Measurements from ENCODE around the gene TNNC2. TPM values are rescaled to one million over a fixed set of nuclear protein-coding genes. Genes with fewer than 3 reads are reported as not detected.

Gene TNNC2
- total RNA-seq, 1 donor from 2014 or later, result not detected

DNA sequence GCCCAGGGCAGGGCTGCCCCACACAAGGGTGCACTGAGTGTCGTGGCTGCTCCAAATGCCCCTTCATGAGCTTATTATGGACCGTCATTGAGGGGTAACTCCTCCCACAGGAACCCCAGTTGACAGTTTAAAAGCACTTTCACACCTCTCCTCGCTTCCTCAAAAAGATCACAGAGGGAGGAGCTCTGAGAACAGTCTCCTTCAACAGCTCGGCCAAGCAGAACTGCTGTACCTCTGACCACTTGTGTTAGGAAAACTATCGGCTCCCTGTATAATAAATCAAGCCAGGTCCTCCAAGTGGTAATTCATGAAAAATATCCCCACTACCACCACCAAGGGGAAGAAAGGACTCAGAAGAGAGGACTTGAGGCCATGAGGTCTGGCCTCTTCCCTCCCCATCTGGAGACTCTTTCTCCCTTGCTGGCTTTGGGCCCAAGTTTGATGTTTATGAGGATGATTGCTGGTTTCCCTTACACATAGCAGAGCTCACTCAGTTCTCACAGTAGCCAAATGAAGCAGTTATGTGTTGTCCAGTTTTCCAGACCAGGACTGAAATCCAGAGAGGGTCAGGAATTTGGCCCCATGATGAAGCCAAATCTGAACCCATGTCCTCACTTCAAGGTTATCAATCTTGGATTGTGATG is 15.2 kb upstream of the TNNC2 start:
- no peak overlapping the region for H3K27ac Mint-ChIP-seq (ENCODE audit: unreplicated experiment)
- TF ChIP-seq, protein P1, sequence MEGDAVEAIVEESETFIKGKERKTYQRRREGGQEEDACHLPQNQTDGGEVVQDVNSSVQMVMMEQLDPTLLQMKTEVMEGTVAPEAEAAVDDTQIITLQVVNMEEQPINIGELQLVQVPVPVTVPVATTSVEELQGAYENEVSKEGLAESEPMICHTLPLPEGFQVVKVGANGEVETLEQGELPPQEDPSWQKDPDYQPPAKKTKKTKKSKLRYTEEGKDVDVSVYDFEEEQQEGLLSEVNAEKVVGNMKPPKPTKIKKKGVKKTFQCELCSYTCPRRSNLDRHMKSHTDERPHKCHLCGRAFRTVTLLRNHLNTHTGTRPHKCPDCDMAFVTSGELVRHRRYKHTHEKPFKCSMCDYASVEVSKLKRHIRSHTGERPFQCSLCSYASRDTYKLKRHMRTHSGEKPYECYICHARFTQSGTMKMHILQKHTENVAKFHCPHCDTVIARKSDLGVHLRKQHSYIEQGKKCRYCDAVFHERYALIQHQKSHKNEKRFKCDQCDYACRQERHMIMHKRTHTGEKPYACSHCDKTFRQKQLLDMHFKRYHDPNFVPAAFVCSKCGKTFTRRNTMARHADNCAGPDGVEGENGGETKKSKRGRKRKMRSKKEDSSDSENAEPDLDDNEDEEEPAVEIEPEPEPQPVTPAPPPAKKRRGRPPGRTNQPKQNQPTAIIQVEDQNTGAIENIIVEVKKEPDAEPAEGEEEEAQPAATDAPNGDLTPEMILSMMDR (IDR thresholded peaks at IDR 0.05; ENCODE audit: unreplicated experiment), result no peak
- H3K4me1 Mint-ChIP-seq (ENCODE audit: unreplicated experiment), result no peaks in the 10 kb centered on the region
- no peaks in the 10 kb centered on the region for H3K27me3 Mint-ChIP-seq (ENCODE audit: unreplicated experiment)
- H3K36me3 Mint-ChIP-seq (ENCODE audit: low read depth, unreplicated experiment), result peaks cover 15% of the 10 kb centered on the region
- H3K9me3 Mint-ChIP-seq (ENCODE audit: unreplicated experiment), result no peaks in the 10 kb centered on the region
- no peak for DNase-seq (ENCODE audit: low spot score)
- H3K4me3 Mint-ChIP-seq (ENCODE audit: unreplicated experiment), result no peak overlapping the region

DNA sequence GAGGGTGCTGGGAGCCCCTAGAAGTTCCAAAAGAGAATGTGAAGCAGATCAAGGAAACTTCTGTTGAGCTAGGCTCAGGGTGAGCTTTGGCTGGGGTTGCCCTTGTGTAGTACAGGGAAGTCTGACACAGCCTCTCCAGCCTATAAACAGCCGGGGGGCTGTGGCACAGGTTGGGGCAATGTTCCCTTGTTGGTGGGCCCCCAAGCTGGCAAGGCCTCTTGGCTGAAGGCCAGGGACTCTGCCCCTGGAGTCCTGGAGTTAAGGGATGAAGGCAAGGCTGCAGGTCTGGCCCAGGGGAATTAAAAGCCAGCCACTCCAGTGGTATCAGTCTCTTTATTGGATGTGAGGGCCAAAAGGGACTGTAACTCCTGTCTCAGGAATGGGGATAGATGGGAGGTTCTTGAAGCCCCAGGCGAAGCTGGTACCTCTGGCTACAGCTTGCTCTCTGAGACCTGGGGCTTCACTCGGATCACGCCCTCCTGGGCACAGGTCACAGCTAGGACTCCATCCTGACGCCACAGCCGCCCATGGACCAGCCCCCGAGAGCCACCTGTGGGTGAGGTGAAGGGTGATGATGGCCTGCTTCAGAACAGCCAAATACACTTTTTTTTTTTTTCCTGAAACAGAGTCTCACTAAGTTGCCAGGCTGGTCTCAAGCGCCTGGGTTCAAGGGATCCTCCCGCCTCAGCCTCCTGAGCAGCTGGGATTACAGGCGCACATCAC is 14.5 kb upstream of the TNNC2 start:
- TF ChIP-seq, protein P1 (IDR thresholded peaks at IDR 0.05; ENCODE audit: unreplicated experiment), result no peak
- H3K36me3 Mint-ChIP-seq (ENCODE audit: low read depth, unreplicated experiment), result peaks cover 15% of the 10 kb centered on the region
- no peaks in the 10 kb centered on the region for H3K27me3 Mint-ChIP-seq (ENCODE audit: unreplicated experiment)
- H3K27ac Mint-ChIP-seq (ENCODE audit: unreplicated experiment), result no peak overlapping the region
- no peak overlapping the region for H3K4me3 Mint-ChIP-seq (ENCODE audit: unreplicated experiment)
- no peaks in the 10 kb centered on the region for H3K9me3 Mint-ChIP-seq (ENCODE audit: unreplicated experiment)
- H3K4me1 Mint-ChIP-seq (ENCODE audit: unreplicated experiment), result no peaks in the 10 kb centered on the region
- DNase-seq (ENCODE audit: low spot score), result no peak

DNA sequence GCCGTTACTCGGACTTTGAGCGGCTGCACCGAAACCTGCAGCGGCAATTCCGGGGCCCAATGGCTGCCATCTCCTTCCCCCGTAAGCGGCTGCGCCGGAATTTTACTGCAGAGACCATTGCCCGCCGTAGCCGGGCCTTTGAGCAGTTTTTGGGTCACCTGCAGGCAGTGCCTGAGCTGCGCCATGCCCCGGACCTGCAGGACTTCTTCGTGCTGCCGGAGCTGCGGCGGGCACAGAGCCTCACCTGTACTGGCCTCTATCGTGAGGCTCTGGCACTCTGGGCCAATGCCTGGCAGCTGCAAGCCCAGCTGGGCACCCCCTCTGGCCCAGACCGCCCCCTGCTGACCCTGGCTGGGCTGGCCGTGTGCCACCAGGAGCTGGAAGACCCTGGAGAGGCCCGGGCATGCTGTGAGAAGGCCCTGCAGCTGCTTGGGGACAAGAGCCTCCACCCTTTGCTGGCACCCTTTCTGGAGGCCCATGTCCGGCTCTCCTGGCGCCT is 13.6 kb upstream of the TNNC2 start:
- no peak overlapping the region for H3K4me3 Mint-ChIP-seq (ENCODE audit: unreplicated experiment)
- no peaks in the 10 kb centered on the region for H3K9me3 Mint-ChIP-seq (ENCODE audit: unreplicated experiment)
- H3K27ac Mint-ChIP-seq (ENCODE audit: unreplicated experiment), result no peak overlapping the region
- TF ChIP-seq, protein P1 (IDR thresholded peaks at IDR 0.05; ENCODE audit: unreplicated experiment), result no peak
- DNase-seq (ENCODE audit: low spot score), result no peak
- H3K27me3 Mint-ChIP-seq (ENCODE audit: unreplicated experiment), result no peaks in the 10 kb centered on the region
- H3K36me3 Mint-ChIP-seq (ENCODE audit: low read depth, unreplicated experiment), result peaks cover 15% of the 10 kb centered on the region
- H3K4me1 Mint-ChIP-seq (ENCODE audit: unreplicated experiment), result no peaks in the 10 kb centered on the region

DNA sequence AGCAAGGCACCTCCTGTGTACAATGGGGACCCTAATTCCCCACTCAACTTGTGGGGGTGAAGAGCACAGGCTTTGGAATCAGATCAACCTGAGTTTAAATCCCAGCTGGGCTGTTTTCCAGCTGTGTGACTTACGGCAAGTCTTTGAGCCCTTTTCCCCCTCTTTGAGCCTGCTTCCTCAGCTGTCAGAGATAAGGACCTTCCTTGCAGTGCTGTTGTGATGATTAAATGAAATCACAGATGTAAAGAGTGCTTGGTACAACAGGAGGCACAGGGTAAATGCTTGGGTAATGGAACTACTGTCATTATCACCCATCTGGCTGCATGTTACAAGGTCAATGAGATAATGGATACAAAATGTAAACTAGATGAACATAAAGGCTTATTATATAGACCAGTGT is 9.7 kb upstream of the TNNC2 start:
- Mint-ChIP-seq H3K9me3 (ENCODE audit: unreplicated experiment) (no peaks in the 10 kb centered on the region), H3K27ac (ENCODE audit: unreplicated experiment) (no peak overlapping the region)

More for the DNA sequence above, 9.7 kb upstream of the TNNC2 start:
- TF ChIP-seq, protein P1 (IDR thresholded peaks at IDR 0.05; ENCODE audit: unreplicated experiment), result no peak
- Mint-ChIP-seq H3K4me3 (ENCODE audit: unreplicated experiment) (no peak overlapping the region), H3K27me3 (ENCODE audit: unreplicated experiment) (peaks cover 4% of the 10 kb centered on the region), H3K36me3 (ENCODE audit: low read depth, unreplicated experiment) (no peaks in the 10 kb centered on the region), H3K4me1 (ENCODE audit: unreplicated experiment) (peaks cover 6% of the 10 kb centered on the region)
- no peak for DNase-seq (ENCODE audit: low spot score)

Data from endothelial cell (in vitro differentiated cells).